RWPE2 (cell line): ENCODE measurements around the gene LIX1L.

Experiments
- ATAC-seq: fragments of 200-7000 bp; cut with Tn5 transposase; 3 replicates; pipeline ENCODE4 v1.9.1; 2021; ENCODE audit warnings: low read depth
- DNase-seq: peaks from one replicate; pipeline ENCODE4 v3.0.0-alpha.2; 2020; ENCODE audit warnings: low spot score
- H3K27ac ChIP-seq: fragments of 450-650 bp; 2 replicates; pipeline ENCODE4 v1.5.1; 2017; ENCODE audit warnings: mild to moderate bottlenecking; ENCODE audit not compliant: poor library complexity, severe bottlenecking
- H3K27me3 ChIP-seq: fragments of 250-450 bp; sonication (Bioruptor Pico); 2 replicates; pipeline ENCODE4 v1.5.1; 2021; ENCODE audit warnings: mild to moderate bottlenecking, moderate library complexity; ENCODE audit not compliant: insufficient read depth, poor library complexity, severe bottlenecking
- H3K36me3 ChIP-seq: fragments of 250-450 bp; sonication (Bioruptor Pico); 2 replicates; pipeline ENCODE4 v1.5.1; 2020; ENCODE audit warnings: low read depth, mild to moderate bottlenecking, moderate library complexity
- H3K4me1 ChIP-seq: fragments of 250-450 bp; sonication (Bioruptor Pico); 2 replicates; pipeline ENCODE4 v1.5.1; 2021; ENCODE audit warnings: mild to moderate bottlenecking, moderate library complexity; ENCODE audit not compliant: insufficient read depth, poor library complexity, severe bottlenecking
- H3K4me3 ChIP-seq: fragments of 250-450 bp; sonication (Bioruptor Pico); 2 replicates; pipeline ENCODE4 v1.5.1; 2021; ENCODE audit warnings: mild to moderate bottlenecking, moderate library complexity; ENCODE audit not compliant: severe bottlenecking
- H3K9me3 ChIP-seq: fragments of 250-450 bp; sonication (Bioruptor Pico); 2 replicates; pipeline ENCODE4 v1.5.1; 2021; ENCODE audit warnings: mild to moderate bottlenecking, moderate library complexity; ENCODE audit not compliant: severe bottlenecking
- TF ChIP-seq, protein P1 (sequence below): fragments of 450-650 bp; IDR thresholded peaks from one replicate; pipeline ENCODE4 v1.5.1; 2017; ENCODE audit warnings: mild to moderate bottlenecking, moderate library complexity; ENCODE audit not compliant: poor library complexity, severe bottlenecking

LIX1L gene

DNA sequence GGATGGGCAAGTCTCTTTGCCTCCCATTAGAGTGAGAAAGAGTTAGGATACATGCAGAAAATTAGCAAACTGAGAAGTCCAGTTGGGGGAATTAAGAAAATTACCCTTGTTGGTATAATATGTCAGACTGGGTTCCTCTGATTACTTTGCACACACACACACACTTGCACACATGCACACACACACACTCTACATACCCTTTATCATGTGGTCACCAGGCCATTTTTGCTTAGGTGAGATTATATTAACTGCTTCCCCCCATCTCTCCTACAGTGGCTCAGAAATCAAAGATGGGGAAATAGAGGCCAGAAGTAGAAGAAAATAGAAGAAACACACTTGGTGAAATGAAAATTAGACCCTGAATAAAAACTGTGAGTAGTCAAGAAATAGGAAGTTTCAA lies 917 bp upstream of the LIX1L start:
- ATAC-seq (no peak), DNase-seq (no peak)
- Histone ChIP-seq H3K9me3 (no peaks in the 10 kb centered on the region), H3K27ac (no peak overlapping the region), H3K36me3 (no peaks in the 10 kb centered on the region), H3K4me3 (no peak overlapping the region), H3K4me1 (peaks cover 17% of the 10 kb centered on the region), H3K27me3 (no peaks in the 10 kb centered on the region)
- TF ChIP-seq, protein P1, sequence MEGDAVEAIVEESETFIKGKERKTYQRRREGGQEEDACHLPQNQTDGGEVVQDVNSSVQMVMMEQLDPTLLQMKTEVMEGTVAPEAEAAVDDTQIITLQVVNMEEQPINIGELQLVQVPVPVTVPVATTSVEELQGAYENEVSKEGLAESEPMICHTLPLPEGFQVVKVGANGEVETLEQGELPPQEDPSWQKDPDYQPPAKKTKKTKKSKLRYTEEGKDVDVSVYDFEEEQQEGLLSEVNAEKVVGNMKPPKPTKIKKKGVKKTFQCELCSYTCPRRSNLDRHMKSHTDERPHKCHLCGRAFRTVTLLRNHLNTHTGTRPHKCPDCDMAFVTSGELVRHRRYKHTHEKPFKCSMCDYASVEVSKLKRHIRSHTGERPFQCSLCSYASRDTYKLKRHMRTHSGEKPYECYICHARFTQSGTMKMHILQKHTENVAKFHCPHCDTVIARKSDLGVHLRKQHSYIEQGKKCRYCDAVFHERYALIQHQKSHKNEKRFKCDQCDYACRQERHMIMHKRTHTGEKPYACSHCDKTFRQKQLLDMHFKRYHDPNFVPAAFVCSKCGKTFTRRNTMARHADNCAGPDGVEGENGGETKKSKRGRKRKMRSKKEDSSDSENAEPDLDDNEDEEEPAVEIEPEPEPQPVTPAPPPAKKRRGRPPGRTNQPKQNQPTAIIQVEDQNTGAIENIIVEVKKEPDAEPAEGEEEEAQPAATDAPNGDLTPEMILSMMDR = no peak

DNA sequence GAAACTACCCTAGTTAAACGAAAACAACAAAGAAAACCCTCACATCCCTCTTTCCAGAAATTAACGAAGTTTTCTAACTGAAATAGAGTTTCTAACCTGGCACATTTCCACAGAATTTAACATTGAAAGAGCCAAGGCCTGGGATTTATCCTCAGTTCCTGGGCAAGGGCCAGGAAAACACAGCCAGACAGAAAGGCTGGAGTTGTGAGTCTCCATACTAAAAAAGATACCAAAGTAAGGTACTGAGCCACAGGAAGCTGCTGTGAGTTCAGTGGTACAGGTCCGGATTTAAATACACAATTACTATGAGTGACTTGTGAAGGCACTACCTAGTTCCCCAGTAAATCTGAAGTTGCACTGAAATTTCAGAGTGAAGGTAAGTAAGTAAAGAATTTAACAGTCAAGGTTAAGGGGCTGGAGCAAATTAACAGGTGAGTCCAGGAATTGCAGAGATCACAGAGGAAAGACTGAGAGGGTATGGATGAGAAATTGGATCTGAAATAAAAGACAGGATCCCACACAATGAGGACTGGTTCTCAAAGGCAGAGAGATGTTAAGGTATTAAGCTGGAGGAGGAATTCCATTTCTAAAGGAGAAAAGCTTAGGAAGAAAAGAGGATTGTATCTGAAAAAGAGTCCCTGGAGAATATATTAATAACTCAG lies 905 bp downstream of the LIX1L start:
- no peaks in the 10 kb centered on the region for H3K9me3 ChIP-seq
- peaks cover 6% of the 10 kb centered on the region for H3K4me1 ChIP-seq
- ATAC-seq = peak; percentile 1; the same call in 1 of the 3 replicates
- no peak for DNase-seq
- no peaks in the 10 kb centered on the region for H3K27me3 ChIP-seq
- TF ChIP-seq, protein P1 = no peak
- peak overlapping the region; percentile 47 for H3K4me3 ChIP-seq
- no peaks in the 10 kb centered on the region for H3K36me3 ChIP-seq
- H3K27ac ChIP-seq = peak overlapping the region; percentile 65

- TF ChIP-seq, protein P1 = no peak
- Histone ChIP-seq H3K4me1 (peaks cover 6% of the 10 kb centered on the region), H3K4me3 (peak overlapping the region; percentile 47), H3K9me3 (no peaks in the 10 kb centered on the region), H3K36me3 (no peaks in the 10 kb centered on the region), H3K27ac (peak overlapping the region; percentile 65), H3K27me3 (no peaks in the 10 kb centered on the region)
- ATAC-seq = no peak
- no peak for DNase-seq
These were observed 1.5 kb downstream of the LIX1L start for GRCh38 chr1:145956361-145956760.

DNA sequence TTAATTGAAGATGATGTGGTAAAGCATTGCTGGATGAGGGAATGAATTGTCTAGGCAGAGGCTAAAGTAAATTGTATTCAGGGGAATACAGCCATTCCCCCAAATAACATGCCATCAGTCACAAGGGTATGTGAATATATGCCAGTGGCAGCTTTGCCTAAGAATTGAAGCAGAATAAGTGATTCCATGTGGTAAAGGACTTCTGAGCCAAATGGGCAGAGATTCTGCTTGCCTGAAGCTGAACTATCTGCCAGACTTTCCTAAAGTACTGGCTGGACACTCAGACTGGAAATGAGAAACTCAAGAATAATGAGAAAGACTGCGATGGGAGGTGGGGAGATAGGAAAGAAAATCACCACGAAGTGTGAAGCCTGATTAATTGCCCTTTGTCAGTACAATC lies 2.4 kb downstream of the LIX1L start:
- DNase-seq (no peak), ATAC-seq (no peak)
- TF ChIP-seq, protein P1 = no peak
- no peak overlapping the region for H3K4me3 ChIP-seq
- no peaks in the 10 kb centered on the region for H3K9me3 ChIP-seq
- no peaks in the 10 kb centered on the region for H3K27me3 ChIP-seq
- no peak overlapping the region for H3K27ac ChIP-seq
- no peaks in the 10 kb centered on the region for H3K36me3 ChIP-seq
- H3K4me1 ChIP-seq = peaks cover 6% of the 10 kb centered on the region

DNA sequence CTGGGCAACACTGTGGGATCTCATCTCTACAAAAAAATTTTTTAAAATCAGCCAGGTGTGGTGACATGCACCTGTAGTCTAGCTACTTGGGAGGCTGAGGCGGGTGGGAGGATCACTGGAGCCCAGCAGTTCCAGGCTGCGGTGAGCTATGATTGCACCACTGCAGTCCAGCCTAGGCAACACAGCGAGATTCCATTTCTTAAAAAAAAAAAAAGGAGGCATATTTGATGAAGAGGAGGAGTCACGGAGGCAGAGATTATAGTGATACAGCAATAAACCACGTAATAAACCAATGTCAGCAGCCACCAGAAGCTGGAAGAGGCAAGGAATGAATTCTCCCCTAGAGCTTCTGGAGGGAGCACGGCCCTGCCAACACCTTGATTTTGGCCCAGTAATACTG lies 4.0 kb downstream of the LIX1L start:
- H3K4me1 ChIP-seq = peaks cover 6% of the 10 kb centered on the region
- no peaks in the 10 kb centered on the region for H3K27me3 ChIP-seq
- no peak overlapping the region for H3K27ac ChIP-seq
- DNase-seq (no peak), ATAC-seq (no peak)
- TF ChIP-seq, protein P1 = no peak
- no peaks in the 10 kb centered on the region for H3K9me3 ChIP-seq
- no peak overlapping the region for H3K4me3 ChIP-seq
- no peaks in the 10 kb centered on the region for H3K36me3 ChIP-seq
